ENCODE measurements around the gene MEIOSIN. TPM values are rescaled to one million over a fixed set of nuclear protein-coding genes. Genes with fewer than 3 reads are reported as not detected.

Gene MEIOSIN
- total RNA-seq, 1 donor from 2014 or later = not detected

- DNase-seq (ENCODE audit: low read depth in 2 of 2) = peak in 1 of 2 donors; percentile 89
Observed at GRCh38 chr19:45779231-45780145, 46.2 kb downstream of the MEIOSIN start.

GRCh38 chr19:45780146-45780447 is 46.9 kb downstream of the MEIOSIN start:
- DNase-seq (ENCODE audit: low read depth in 2 of 2) = no peak

GRCh38 chr19:45780448-45781213 is 47.4 kb downstream of the MEIOSIN start:
- DNase-seq (ENCODE audit: low read depth in 2 of 2) = no peak

- DNase-seq (ENCODE audit: low read depth in 2 of 2) = no peak
Observed at GRCh38 chr19:45781214-45782161, 48.2 kb downstream of the MEIOSIN start.

- DNase-seq (ENCODE audit: low read depth in 2 of 2) = no peak
Observed at GRCh38 chr19:45782162-45782691, 49.0 kb downstream of the MEIOSIN start, which contains the start of gene DMPK. DMPK (minus strand) TSS chr19:45782490; CDS start chr19:45782352, 138 bp downstream.

- no peak for DNase-seq (ENCODE audit: low read depth in 2 of 2)
Observed at GRCh38 chr19:45782820-45783785, 49.9 kb downstream of the MEIOSIN start.

- DNase-seq (ENCODE audit: low read depth in 2 of 2) = no peak
Observed at GRCh38 chr19:45784096-45784495, 50.9 kb downstream of the MEIOSIN start.

GRCh38 chr19:45785097-45785496 is 51.9 kb downstream of the MEIOSIN start:
- no peak for DNase-seq (ENCODE audit: low read depth in 2 of 2)

GRCh38 chr19:45785781-45786532 is 52.7 kb downstream of the MEIOSIN start:
- no peak for DNase-seq (ENCODE audit: low read depth in 2 of 2)

- DNase-seq (ENCODE audit: low read depth in 2 of 2) = no peak
Observed at GRCh38 chr19:45786533-45786894, 53.3 kb downstream of the MEIOSIN start.

GRCh38 chr19:45789035-45789786 is 56.0 kb downstream of the MEIOSIN start:
- no peak for DNase-seq (ENCODE audit: low read depth in 2 of 2)

- no peak for DNase-seq (ENCODE audit: low read depth in 2 of 2)
Observed at GRCh38 chr19:45790942-45791341, 57.7 kb downstream of the MEIOSIN start.

- DNase-seq (ENCODE audit: low read depth in 2 of 2) = no peak
Observed at GRCh38 chr19:45791744-45792469, 58.7 kb downstream of the MEIOSIN start.

- peak; percentile 97 to 99 for DNase-seq (ENCODE audit: low read depth in 2 of 2)
Observed at GRCh38 chr19:45792470-45793177, 59.4 kb downstream of the MEIOSIN start, which contains the start of gene DMWD. DMWD (minus strand) TSS chr19:45792845; CDS start chr19:45792756, 89 bp downstream.

GRCh38 chr19:45793178-45793564 is 59.9 kb downstream of the MEIOSIN start:
- no peak for DNase-seq (ENCODE audit: low read depth in 2 of 2)

- DNase-seq (ENCODE audit: low read depth in 2 of 2) = no peak
Observed at GRCh38 chr19:45793876-45794275, 60.6 kb downstream of the MEIOSIN start.

- DNase-seq (ENCODE audit: low read depth in 2 of 2) = no peak
Observed at GRCh38 chr19:45794627-45795026, 61.4 kb downstream of the MEIOSIN start.

Data from dermis microvascular lymphatic vessel endothelial cell (primary cell).